GM21786 (cell line): ENCODE measurements around the gene AKR7A2.

Experiments used
- ATAC-seq: cut with Tn5 transposase; IDR thresholded peaks from one replicate; pipeline ENCODE4 v1.9.1; 2021; ENCODE audit not compliant: unreplicated experiment

The AKR7A2 gene

GRCh38 chr1:19343617-19344350, 31.8 kb upstream of the AKR7A2 start:
- ATAC-seq: no peak

- no peak for ATAC-seq
These were observed 31.1 kb upstream of the AKR7A2 start for GRCh38 chr1:19342894-19343616.

- ATAC-seq: no peak
These were observed 30.3 kb upstream of the AKR7A2 start for GRCh38 chr1:19342062-19342750.

GRCh38 chr1:19341201-19342061, 29.5 kb upstream of the AKR7A2 start:
- no peak for ATAC-seq

- ATAC-seq: no peak
These were observed 28.5 kb upstream of the AKR7A2 start for GRCh38 chr1:19340387-19340937.

- ATAC-seq: no peak
These were observed 27.4 kb upstream of the AKR7A2 start for GRCh38 chr1:19339214-19339861.

- no peak for ATAC-seq
These were observed 26.4 kb upstream of the AKR7A2 start for GRCh38 chr1:19338323-19338762.

GRCh38 chr1:19337289-19337688, 25.3 kb upstream of the AKR7A2 start:
- ATAC-seq: no peak

- no peak for ATAC-seq
These were observed 24.6 kb upstream of the AKR7A2 start for GRCh38 chr1:19336543-19336942.

- no peak for ATAC-seq
These were observed 21.8 kb upstream of the AKR7A2 start for GRCh38 chr1:19333587-19334354.

- ATAC-seq: no peak
These were observed 20.9 kb upstream of the AKR7A2 start for GRCh38 chr1:19332832-19333231.

- no peak for ATAC-seq
These were observed 19.4 kb upstream of the AKR7A2 start for GRCh38 chr1:19331262-19331878.

- no peak for ATAC-seq
These were observed 18.6 kb upstream of the AKR7A2 start for GRCh38 chr1:19330449-19331135.

- ATAC-seq: no peak
These were observed 17.7 kb upstream of the AKR7A2 start for GRCh38 chr1:19329611-19330010.

- no peak for ATAC-seq
These were observed 17.2 kb upstream of the AKR7A2 start for GRCh38 chr1:19329188-19329587.

- no peak for ATAC-seq
These were observed 16.5 kb upstream of the AKR7A2 start for GRCh38 chr1:19328486-19328885.

- no peak for ATAC-seq
These were observed 15.8 kb upstream of the AKR7A2 start for GRCh38 chr1:19327736-19328135.

GRCh38 chr1:19327301-19327700, 15.4 kb upstream of the AKR7A2 start:
- no peak for ATAC-seq

GRCh38 chr1:19326748-19327065, 14.8 kb upstream of the AKR7A2 start:
- ATAC-seq: no peak
